Measurements from ENCODE around the gene SELENOS.

The SELENOS gene

GRCh38 chr15:101250873-101251829 lies 26.1 kb downstream of the SELENOS start:
- peak in 1 of 2 donors; percentile 14 for DNase-seq

GRCh38 chr15:101250341-101250831 lies 26.9 kb downstream of the SELENOS start:
- DNase-seq: no peak

GRCh38 chr15:101248274-101248673 lies 29.0 kb downstream of the SELENOS start:
- no peak for DNase-seq

GRCh38 chr15:101246824-101247745 lies 30.2 kb downstream of the SELENOS start:
- DNase-seq: no peak

GRCh38 chr15:101246391-101246790 lies 30.9 kb downstream of the SELENOS start:
- no peak for DNase-seq

GRCh38 chr15:101244889-101245668 lies 32.2 kb downstream of the SELENOS start:
- no peak for DNase-seq

GRCh38 chr15:101244036-101244781 lies 33.1 kb downstream of the SELENOS start:
- DNase-seq: no peak

- no peak for DNase-seq
These were observed 33.9 kb downstream of the SELENOS start for GRCh38 chr15:101243420-101243819.

- DNase-seq: no peak
These were observed 34.3 kb downstream of the SELENOS start for GRCh38 chr15:101242999-101243336.

- DNase-seq: peak; percentile 71 to 82
These were observed 34.9 kb downstream of the SELENOS start for GRCh38 chr15:101242160-101242998.

GRCh38 chr15:101240358-101240757 lies 36.9 kb downstream of the SELENOS start:
- DNase-seq: no peak

- DNase-seq: no peak
These were observed 37.6 kb downstream of the SELENOS start for GRCh38 chr15:101239724-101240136.

- no peak for DNase-seq
These were observed 40.0 kb downstream of the SELENOS start for GRCh38 chr15:101237251-101237650.

- no peak for DNase-seq
These were observed 43.5 kb downstream of the SELENOS start for GRCh38 chr15:101233651-101234280.

GRCh38 chr15:101232677-101233076 lies 44.6 kb downstream of the SELENOS start:
- DNase-seq: no peak

- DNase-seq: no peak
These were observed 49.0 kb downstream of the SELENOS start for GRCh38 chr15:101228313-101228712.

GRCh38 chr15:101225658-101226057 lies 51.6 kb downstream of the SELENOS start:
- no peak for DNase-seq
